DMS 273 treated with DMSO at 0.1 percent for 48 hours (cell line): ENCODE data around the gene ANKRD44.

ENCODE experiments used
- DNase-seq: peaks from one replicate; lab custom pipeline; 2025; lab: John Stamatoyannopoulos, UW

The ANKRD44 gene

GRCh38 chr2:197322143-197322542, 11.6 kb upstream of the ANKRD44 start:
- DNase-seq, result no peak

DNA sequence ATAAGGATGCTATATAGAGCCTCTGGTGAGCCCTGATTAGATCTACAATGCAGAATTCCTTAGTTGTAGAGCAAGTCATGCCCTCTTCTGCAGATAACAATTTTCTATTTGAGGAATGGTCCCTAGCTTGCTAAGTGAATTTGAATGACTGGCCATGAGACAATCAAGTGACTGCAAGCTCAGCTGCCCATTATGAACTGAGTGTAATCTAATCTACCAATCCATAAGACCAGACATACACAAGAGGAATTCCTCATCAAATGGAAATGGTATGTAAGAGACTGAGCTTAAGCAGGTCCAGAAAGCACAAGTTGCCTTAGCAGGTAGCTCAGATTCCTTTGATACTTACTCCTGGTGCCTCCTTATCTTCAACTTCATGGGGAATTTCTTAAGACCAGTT, 4.8 kb upstream of the ANKRD44 start:
- DNase-seq, result no peak

GRCh38 chr2:197312186-197312585, 1.6 kb upstream of the ANKRD44 start:
- DNase-seq, result no peak

- no peak for DNase-seq
Observed at GRCh38 chr2:197311421-197312033, 947 bp upstream of the ANKRD44 start.

DNA sequence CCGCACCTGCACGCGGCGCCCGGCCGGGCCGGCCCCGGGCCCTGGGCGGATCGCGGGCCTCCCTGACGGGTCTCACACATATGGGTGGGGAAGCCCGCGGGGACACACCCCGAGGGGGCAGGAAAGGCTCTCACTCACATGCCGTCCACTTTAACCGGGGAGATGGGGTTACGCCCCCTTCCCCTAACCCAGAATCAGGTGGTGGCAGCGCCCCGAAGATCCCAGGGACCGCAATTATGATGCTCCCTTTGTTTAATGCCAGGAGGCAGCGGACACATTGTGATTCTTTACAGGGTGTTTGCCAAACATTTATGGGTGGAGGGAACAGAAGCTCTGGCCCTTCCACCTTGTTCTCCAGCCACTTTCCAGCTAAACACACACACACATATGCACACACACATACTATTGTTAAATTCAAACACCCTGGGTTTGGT, 424 bp upstream of the ANKRD44 start:
- no peak for DNase-seq

DNA sequence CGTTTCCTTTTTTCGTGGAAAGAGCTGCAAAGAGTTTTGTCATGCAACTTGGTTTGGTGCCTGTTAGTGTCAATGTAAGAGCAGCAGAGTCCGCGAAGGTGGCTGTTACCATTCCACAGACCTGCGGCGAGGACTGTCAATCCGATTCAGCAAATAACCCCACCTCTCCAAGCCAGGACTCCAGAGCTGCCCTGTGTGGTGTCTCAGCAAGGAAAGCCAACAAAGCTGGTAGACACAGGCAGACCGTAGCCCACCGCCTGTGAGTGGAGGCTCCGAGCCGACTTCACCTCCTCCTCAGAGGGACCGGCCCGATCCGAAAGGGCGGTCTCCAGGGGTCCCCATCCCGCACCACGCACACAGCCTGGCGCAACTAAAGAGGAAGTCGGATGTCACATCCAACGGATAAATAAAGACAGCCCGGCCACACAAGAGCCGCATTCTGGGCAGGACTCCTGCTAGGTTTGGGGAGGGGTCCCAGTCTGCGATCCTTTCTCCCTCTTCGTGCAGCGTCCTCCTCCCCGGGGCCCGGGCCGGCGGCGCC, 819 bp downstream of the ANKRD44 start:
- no peak for DNase-seq

- no peak for DNase-seq
Observed at GRCh38 chr2:197308996-197309690, 1.4 kb downstream of the ANKRD44 start.

DNA sequence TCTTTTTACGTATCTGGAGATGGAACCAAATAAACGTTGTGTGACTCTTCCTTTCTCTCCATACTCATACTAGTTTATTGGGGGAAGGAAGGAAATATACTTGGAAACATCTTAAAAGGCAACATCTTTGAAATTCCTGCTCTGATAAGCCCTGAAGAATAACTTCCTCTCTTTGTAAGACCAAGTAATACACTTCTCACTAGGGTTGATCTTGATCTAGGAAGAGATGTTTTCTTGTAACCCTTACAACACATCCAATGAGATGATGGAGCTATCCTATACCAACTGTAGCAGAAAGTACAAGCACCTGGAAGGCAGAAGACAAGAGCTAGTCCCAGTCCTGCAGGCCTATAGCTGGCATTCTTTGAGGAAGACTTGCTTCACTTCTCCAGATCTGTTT, 2.0 kb downstream of the ANKRD44 start:
- DNase-seq, result no peak

DNA sequence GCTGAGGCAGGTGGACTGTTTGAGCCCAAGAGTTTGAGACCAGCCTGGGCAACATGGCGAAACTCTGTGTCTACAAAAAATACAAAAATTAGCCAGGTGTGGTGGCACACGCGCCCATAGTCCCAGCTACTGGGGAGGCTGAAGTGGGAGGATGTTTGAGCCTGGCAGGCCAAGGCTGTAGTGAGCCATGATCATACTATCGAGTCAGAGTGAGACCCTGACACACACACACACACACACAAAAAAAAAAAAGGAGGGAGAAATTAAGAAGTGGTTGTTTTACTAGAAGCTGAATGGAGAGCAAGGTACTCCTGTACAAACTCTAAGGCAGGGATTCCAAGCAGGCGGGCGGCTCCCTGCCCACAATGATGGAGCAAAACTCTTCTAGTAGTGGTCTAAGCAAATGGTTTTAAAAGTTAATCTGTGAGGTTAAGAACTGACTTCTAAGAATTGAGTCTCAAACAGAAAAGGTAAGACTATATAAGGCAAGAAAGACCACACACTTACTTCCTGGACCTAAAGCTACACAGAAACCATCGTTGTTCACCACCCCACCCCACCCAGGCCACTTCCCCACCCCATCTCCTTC, 2.6 kb downstream of the ANKRD44 start:
- no peak for DNase-seq

GRCh38 chr2:197307236-197307932, 3.2 kb downstream of the ANKRD44 start:
- DNase-seq, result no peak

GRCh38 chr2:197306696-197307040, 3.9 kb downstream of the ANKRD44 start:
- no peak for DNase-seq

GRCh38 chr2:197306024-197306695, 4.4 kb downstream of the ANKRD44 start:
- DNase-seq, result no peak

- no peak for DNase-seq
Observed at GRCh38 chr2:197304556-197305011, 6.0 kb downstream of the ANKRD44 start.

- DNase-seq, result no peak
Observed at GRCh38 chr2:197300139-197300538, 10.4 kb downstream of the ANKRD44 start.

DNA sequence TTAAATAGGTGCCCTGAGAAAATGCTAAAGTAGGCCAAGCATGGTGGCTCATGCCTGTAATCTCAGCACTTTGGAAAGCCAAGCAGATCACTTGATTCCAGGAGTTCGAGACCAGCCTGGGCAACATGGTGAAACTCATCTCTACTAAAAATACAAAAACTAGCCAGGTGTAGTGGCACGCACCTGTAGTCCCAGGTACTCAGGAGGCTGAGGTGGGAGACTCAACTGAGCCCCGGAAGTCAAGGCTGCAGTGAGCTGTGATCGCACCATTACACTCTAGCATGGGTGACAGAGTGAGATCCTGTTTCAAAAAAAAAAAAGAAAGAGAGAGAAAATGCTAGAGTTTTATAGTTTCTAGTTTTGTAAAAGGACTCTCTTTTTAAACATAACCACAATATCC, 12.0 kb downstream of the ANKRD44 start:
- no peak for DNase-seq

DNA sequence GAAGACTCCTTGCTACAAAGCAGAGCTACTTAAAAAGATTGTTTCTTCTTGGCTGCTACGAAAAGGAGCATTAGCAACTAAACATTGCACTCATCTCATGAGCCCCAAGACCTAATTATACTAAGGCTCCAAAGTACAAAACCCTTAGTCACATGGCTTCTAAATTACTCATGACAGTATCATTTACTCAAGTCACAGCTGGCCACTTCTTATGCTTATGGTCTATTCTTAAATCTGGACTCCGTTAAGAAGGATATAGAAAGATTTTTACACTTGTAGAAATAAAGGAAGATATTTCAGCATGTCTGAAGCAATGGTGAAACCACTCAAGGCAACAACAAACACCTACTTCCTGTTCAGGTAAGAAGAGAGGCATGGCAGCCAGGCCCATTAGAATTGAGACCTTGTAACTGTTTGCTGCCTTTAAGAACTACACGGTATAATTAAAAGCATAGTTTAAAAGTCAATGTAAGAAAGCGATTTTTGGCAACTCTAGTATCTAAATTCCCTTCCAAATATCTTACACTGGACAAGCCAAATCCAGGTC, 12.7 kb downstream of the ANKRD44 start:
- no peak for DNase-seq

DNA sequence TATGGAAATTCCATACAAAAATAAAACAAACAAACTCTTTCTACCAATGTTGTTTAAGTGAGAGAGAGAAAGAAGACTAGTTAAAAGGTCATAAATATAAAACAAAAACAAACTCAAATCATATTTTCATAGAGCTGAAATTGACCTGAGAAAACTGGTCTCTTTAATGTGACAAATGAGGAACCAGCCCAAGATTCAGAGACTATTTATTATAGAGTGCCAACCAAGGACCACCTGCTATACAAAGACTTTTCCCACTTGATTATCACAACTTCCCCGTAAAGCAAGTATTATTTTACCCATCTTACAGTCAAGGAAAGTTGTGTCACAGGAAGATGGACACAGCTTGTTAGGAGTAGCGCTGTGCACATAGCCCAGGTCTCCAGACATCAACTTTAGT, 13.3 kb downstream of the ANKRD44 start:
- DNase-seq, result no peak

DNA sequence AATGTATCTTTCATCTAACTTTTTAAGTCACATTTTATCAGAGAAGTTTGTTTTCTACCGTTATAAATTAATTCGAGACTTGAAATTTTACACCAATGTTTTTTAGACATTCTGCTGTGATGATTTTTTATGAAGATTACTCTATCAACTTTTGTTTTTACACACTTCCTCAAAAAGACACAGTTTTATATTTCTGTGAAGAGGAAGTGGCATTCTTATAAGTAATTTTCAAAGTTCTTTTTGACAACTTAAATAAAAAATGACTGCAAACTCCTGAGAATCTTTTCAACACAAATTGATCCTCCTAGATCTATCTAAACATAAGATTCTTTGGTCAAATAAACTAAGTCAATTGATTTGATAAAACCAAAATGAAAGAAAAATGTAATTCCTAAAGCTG, 13.7 kb downstream of the ANKRD44 start:
- DNase-seq, result no peak

DNA sequence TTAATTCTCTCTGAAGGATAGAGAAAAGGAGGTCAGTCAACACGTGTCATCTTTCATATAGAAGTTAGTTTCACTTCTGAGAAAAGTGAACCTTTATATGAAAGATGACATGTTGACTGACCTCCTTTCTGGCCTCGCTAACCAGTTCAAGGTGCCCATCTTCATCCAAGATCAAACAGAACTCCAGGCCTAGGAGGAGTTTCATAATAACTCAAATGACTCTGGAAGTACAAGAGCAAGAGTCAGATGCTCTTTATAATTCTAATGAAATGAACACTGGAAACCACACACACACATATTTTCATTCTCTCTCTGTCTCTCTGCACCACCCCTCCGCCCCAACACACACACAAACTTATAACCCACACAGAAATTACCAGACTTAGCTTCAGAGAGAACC, 16.3 kb downstream of the ANKRD44 start:
- DNase-seq, result no peak

DNA sequence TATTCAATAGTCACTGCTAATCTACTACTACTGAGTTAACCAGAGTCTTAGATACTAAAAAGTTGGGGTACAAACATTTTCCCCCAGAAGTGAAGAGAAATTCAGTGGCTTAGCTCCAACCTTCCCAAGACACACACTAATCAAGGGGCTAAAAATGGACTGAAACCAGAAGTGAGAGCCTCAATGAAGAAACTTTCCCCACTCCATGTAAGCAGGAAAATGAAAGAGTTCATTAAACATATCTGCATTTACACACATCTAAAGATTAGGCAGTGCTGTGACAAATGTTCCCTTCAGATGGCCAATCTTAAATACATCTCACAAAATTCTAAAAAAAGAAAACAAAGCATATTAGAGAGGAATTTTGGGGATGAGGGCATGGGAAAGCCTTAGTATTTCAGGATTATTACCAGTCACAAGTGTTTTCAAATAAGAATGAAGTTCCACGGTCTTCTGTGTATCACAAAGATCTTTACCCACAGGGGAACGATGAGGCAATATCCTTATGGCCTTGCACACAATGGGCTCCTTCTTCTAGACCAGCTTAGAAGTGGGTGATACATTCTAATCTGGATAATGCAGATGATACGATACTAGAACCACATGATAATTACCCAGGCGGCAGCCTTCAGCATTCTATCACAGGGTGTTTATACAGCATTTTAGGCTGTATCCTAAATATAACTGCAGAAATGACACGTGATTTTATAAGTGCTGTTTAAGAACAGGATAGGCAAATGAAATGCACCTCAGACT, 17.1 kb downstream of the ANKRD44 start:
- DNase-seq, result no peak

- DNase-seq, result no peak
Observed at GRCh38 chr2:197292619-197293018, 18.0 kb downstream of the ANKRD44 start.
